GM23338 (cell line): Measurements from ENCODE around the gene TMEM44. TPM values are rescaled to one million over a fixed set of nuclear protein-coding genes. Genes with fewer than 3 reads are reported as not detected.
A peak's percentile ranks its signal among the peaks of the same experiment; 100 is the strongest.

Experiments
- ATAC-seq: fragments of 200-7000 bp; cut with Tn5 transposase; 3 replicates; pipeline ENCODE4 v1.9.1; 2020
- DNase-seq: peaks from one replicate; pipeline ENCODE4 v3.0.0-alpha.2; 2015; ENCODE audit warnings: low spot score
- H2AFZ ChIP-seq: fragments of 200-600 bp; sonication (generic); 2 replicates; pipeline ENCODE4 v1.8.0; 2016; ENCODE audit warnings: antibody characterized with exemption, mild to moderate bottlenecking, moderate library complexity
- H3F3A ChIP-seq: fragments of 200-600 bp; sonication (generic); replicated peaks from 2 replicates; pipeline ENCODE4 v1.8.0; 2017; ENCODE audit warnings: antibody characterized with exemption, mixed run types, low read depth
- H3K27ac ChIP-seq: fragments of 200-600 bp; sonication (generic); 2 replicates; pipeline ENCODE4 v1.6.1; 2016; ENCODE audit warnings: low read depth
- H3K27me3 ChIP-seq: fragments of 200-600 bp; sonication (generic); 2 replicates; pipeline ENCODE4 v1.8.0; 2016; ENCODE audit warnings: mild to moderate bottlenecking, mixed run types, moderate library complexity; ENCODE audit not compliant: insufficient read depth
- H3K36me3 ChIP-seq: fragments of 200-600 bp; sonication (generic); 2 replicates; pipeline ENCODE4 v1.8.0; 2016; ENCODE audit warnings: mild to moderate bottlenecking; ENCODE audit not compliant: insufficient read depth
- H3K4me1 ChIP-seq: fragments of 200-600 bp; sonication (generic); 2 replicates; pipeline ENCODE4 v1.8.0; 2016; ENCODE audit warnings: mild to moderate bottlenecking, moderate library complexity; ENCODE audit not compliant: insufficient read depth
- H3K4me2 ChIP-seq: fragments of 200-600 bp; sonication (generic); 2 replicates; pipeline ENCODE4 v1.7.1; 2017; ENCODE audit warnings: mixed run types
- H3K4me3 ChIP-seq: fragments of 200-600 bp; sonication (generic); 2 replicates; pipeline ENCODE4 v1.6.1; 2016; ENCODE audit warnings: mixed run types
- H3K79me2 ChIP-seq: fragments of 200-600 bp; sonication (generic); replicated peaks from 2 replicates; pipeline ENCODE4 v1.8.0; 2017; ENCODE audit warnings: mild to moderate bottlenecking; ENCODE audit not compliant: insufficient read depth
- H3K9me2 ChIP-seq: fragments of 200-600 bp; sonication (generic); 2 replicates; pipeline ENCODE4 v1.8.0; 2017; ENCODE audit not compliant: insufficient read depth
- H4K20me1 ChIP-seq: fragments of 200-600 bp; sonication (generic); replicated peaks from 2 replicates; pipeline ENCODE4 v1.8.0; 2017; ENCODE audit warnings: mild to moderate bottlenecking; ENCODE audit not compliant: insufficient read depth
- H3K27ac Mint-ChIP-seq: 2 replicates; pipeline ENCODE4 v1.8.0; 2020; ENCODE audit warnings: inconsistent platforms, mild to moderate bottlenecking, moderate library complexity, mixed read lengths
- H3K27me3 Mint-ChIP-seq: 3 replicates; pipeline ENCODE4 v1.8.0; 2022; ENCODE audit warnings: low read depth, mild to moderate bottlenecking, moderate library complexity, mixed read lengths, inconsistent platforms; ENCODE audit not compliant: insufficient read depth, poor library complexity
- H3K36me3 Mint-ChIP-seq: 3 replicates; pipeline ENCODE4 v1.8.0; 2021; ENCODE audit warnings: low read depth, mild to moderate bottlenecking, inconsistent platforms, moderate library complexity, mixed read lengths
- H3K4me1 Mint-ChIP-seq: 3 replicates; pipeline ENCODE4 v1.8.0; 2020; ENCODE audit warnings: mild to moderate bottlenecking, inconsistent platforms, mixed read lengths
- H3K4me3 Mint-ChIP-seq: 3 replicates; pipeline ENCODE4 v1.8.0; 2021; ENCODE audit warnings: moderate library complexity, mild to moderate bottlenecking, inconsistent platforms, mixed read lengths
- H3K9me3 Mint-ChIP-seq: 3 replicates; pipeline ENCODE4 v1.8.0; 2020; ENCODE audit warnings: moderate library complexity, mild to moderate bottlenecking, inconsistent platforms, mixed read lengths
- CREB1 ChIP-seq: fragments of 250-450 bp; sonication (Bioruptor Pico); IDR thresholded peaks from 2 replicates; pipeline ENCODE4 v1.5.0; 2020; ENCODE audit warnings: low read depth, mild to moderate bottlenecking, moderate library complexity
- EZH2 ChIP-seq: fragments of 200-600 bp; sonication (generic); IDR thresholded peaks from one replicate; pipeline ENCODE4 v1.8.0; 2017; ENCODE audit warnings: antibody characterized with exemption, mild to moderate bottlenecking, low read depth; ENCODE audit not compliant: unreplicated experiment
- EZH2phosphoT487 ChIP-seq: fragments of 200-600 bp; sonication (generic); IDR thresholded peaks from one replicate; pipeline ENCODE4 v1.8.1; 2018; ENCODE audit warnings: antibody characterized with exemption; ENCODE audit not compliant: unreplicated experiment
- NANOG ChIP-seq: IDR thresholded peaks from 2 replicates; pipeline ENCODE4 v1.6.1; 2016; ENCODE audit warnings: antibody characterized with exemption, borderline replicate concordance
- POLR2AphosphoS5 ChIP-seq: IDR thresholded peaks from 2 replicates; pipeline ENCODE4 v1.6.1; 2016; ENCODE audit warnings: antibody characterized with exemption, low read depth
- ZNF331 ChIP-seq: fragments of 250-450 bp; sonication (Bioruptor Pico); IDR thresholded peaks from 2 replicates; pipeline ENCODE4 v1.5.0; 2020; ENCODE audit warnings: low read depth, mild to moderate bottlenecking, moderate library complexity
- polyA plus RNA-seq: library from polyadenylated mRNA; unstranded; fragments of >200 nt; fragmentation: Nextera tagmentation; extraction: Ambion mirVana; gene quantifications from 2 replicates; pipeline ENCODE4 v1.2.1, GENCODE V29; 2016
- total RNA-seq: library from RNA; depleted of rRNA; stranded (reverse); fragments of >200 nt; shearing (Covaris generic); gene quantifications from 2 replicates; pipeline ENCODE4 v1.2.3, GENCODE V29; 2014
- TF ChIP-seq, protein P1 (sequence below): IDR thresholded peaks from one replicate; pipeline ENCODE4 v1.6.1; 2018; ENCODE audit warnings: antibody characterized with exemption; ENCODE audit not compliant: unreplicated experiment
- TF ChIP-seq, protein P2 (sequence below): fragments of 250-450 bp; sonication (Bioruptor Pico); IDR thresholded peaks from 2 replicates; pipeline ENCODE4 v1.5.0; 2020; ENCODE audit warnings: mild to moderate bottlenecking, moderate library complexity

TMEM44 gene
- total and polyA plus RNA-seq, 2 experiments from 2014 or later, result 10.0 to 10.5 TPM

- TF ChIP-seq EZH2 (no peak), ZNF331 (CRISPR knock-in tag) (no peak), EZH2phosphoT487 (no peak), POLR2AphosphoS5 (no peak), CREB1 (no peak), NANOG (no peak)
- TF ChIP-seq, protein P1, sequence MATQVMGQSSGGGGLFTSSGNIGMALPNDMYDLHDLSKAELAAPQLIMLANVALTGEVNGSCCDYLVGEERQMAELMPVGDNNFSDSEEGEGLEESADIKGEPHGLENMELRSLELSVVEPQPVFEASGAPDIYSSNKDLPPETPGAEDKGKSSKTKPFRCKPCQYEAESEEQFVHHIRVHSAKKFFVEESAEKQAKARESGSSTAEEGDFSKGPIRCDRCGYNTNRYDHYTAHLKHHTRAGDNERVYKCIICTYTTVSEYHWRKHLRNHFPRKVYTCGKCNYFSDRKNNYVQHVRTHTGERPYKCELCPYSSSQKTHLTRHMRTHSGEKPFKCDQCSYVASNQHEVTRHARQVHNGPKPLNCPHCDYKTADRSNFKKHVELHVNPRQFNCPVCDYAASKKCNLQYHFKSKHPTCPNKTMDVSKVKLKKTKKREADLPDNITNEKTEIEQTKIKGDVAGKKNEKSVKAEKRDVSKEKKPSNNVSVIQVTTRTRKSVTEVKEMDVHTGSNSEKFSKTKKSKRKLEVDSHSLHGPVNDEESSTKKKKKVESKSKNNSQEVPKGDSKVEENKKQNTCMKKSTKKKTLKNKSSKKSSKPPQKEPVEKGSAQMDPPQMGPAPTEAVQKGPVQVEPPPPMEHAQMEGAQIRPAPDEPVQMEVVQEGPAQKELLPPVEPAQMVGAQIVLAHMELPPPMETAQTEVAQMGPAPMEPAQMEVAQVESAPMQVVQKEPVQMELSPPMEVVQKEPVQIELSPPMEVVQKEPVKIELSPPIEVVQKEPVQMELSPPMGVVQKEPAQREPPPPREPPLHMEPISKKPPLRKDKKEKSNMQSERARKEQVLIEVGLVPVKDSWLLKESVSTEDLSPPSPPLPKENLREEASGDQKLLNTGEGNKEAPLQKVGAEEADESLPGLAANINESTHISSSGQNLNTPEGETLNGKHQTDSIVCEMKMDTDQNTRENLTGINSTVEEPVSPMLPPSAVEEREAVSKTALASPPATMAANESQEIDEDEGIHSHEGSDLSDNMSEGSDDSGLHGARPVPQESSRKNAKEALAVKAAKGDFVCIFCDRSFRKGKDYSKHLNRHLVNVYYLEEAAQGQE, result no peak
- TF ChIP-seq, protein P2, sequence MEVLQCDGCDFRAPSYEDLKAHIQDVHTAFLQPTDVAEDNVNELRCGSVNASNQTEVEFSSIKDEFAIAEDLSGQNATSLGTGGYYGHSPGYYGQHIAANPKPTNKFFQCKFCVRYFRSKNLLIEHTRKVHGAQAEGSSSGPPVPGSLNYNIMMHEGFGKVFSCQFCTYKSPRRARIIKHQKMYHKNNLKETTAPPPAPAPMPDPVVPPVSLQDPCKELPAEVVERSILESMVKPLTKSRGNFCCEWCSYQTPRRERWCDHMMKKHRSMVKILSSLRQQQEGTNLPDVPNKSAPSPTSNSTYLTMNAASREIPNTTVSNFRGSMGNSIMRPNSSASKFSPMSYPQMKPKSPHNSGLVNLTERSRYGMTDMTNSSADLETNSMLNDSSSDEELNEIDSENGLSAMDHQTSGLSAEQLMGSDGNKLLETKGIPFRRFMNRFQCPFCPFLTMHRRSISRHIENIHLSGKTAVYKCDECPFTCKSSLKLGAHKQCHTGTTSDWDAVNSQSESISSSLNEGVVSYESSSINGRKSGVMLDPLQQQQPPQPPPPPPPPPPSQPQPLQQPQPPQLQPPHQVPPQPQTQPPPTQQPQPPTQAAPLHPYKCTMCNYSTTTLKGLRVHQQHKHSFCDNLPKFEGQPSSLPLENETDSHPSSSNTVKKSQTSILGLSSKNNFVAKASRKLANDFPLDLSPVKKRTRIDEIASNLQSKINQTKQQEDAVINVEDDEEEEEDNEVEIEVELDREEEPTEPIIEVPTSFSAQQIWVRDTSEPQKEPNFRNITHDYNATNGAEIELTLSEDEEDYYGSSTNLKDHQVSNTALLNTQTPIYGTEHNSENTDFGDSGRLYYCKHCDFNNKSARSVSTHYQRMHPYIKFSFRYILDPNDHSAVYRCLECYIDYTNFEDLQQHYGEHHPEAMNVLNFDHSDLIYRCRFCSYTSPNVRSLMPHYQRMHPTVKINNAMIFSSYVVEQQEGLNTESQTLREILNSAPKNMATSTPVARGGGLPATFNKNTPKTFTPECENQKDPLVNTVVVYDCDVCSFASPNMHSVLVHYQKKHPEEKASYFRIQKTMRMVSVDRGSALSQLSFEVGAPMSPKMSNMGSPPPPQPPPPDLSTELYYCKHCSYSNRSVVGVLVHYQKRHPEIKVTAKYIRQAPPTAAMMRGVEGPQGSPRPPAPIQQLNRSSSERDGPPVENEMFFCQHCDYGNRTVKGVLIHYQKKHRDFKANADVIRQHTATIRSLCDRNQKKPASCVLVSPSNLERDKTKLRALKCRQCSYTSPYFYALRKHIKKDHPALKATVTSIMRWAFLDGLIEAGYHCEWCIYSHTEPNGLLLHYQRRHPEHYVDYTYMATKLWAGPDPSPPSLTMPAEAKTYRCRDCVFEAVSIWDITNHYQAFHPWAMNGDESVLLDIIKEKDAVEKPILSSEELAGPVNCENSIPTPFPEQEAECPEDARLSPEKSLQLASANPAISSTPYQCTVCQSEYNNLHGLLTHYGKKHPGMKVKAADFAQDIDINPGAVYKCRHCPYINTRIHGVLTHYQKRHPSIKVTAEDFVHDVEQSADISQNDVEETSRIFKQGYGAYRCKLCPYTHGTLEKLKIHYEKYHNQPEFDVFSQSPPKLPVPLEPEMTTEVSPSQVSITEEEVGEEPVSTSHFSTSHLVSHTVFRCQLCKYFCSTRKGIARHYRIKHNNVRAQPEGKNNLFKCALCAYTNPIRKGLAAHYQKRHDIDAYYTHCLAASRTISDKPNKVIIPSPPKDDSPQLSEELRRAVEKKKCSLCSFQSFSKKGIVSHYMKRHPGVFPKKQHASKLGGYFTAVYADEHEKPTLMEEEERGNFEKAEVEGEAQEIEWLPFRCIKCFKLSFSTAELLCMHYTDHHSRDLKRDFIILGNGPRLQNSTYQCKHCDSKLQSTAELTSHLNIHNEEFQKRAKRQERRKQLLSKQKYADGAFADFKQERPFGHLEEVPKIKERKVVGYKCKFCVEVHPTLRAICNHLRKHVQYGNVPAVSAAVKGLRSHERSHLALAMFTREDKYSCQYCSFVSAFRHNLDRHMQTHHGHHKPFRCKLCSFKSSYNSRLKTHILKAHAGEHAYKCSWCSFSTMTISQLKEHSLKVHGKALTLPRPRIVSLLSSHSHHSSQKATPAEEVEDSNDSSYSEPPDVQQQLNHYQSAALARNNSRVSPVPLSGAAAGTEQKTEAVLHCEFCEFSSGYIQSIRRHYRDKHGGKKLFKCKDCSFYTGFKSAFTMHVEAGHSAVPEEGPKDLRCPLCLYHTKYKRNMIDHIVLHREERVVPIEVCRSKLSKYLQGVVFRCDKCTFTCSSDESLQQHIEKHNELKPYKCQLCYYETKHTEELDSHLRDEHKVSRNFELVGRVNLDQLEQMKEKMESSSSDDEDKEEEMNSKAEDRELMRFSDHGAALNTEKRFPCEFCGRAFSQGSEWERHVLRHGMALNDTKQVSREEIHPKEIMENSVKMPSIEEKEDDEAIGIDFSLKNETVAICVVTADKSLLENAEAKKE, result no peak
- Mint-ChIP-seq H3K27ac (peak overlapping the region; percentile 95), H3K27me3 (peaks cover 5% of the 10 kb centered on the region), H3K4me3 (peak overlapping the region; percentile 98), H3K36me3 (no peaks in the 10 kb centered on the region; the same call in 2 of the 3 replicates), H3K9me3 (no peaks in the 10 kb centered on the region), H3K4me1 (peaks cover 5% of the 10 kb centered on the region)
- no peaks in the 10 kb centered on the region for H4K20me1 ChIP-seq
- no peaks in the 10 kb centered on the region for H3K36me3 ChIP-seq
- no peaks in the 10 kb centered on the region for H3K27me3 ChIP-seq
- H3K9me2 ChIP-seq, result no peaks in the 10 kb centered on the region
- H3K4me2 ChIP-seq, result peak overlapping the region; percentile 79
- H3F3A ChIP-seq, result no peaks in the 10 kb centered on the region
- peak overlapping the region; percentile 92 for H3K4me3 ChIP-seq
- no peak for DNase-seq
- no peak for ATAC-seq
- H3K27ac ChIP-seq, result peak overlapping the region; percentile 86; the same call in 1 of the 2 replicates
- peak overlapping the region; percentile 88; the same call in 1 of the 2 replicates for H2AFZ ChIP-seq
- peaks cover 10% of the 10 kb centered on the region; the same call in 1 of the 2 replicates for H3K79me2 ChIP-seq
- peaks cover 8% of the 10 kb centered on the region; the same call in 1 of the 2 replicates for H3K4me1 ChIP-seq
Measured at GRCh38 chr3:194584320-194584776, 48.9 kb downstream of the TMEM44 start.
